ENCODE measurements around the gene ATP11B. TPM values are rescaled to one million over a fixed set of nuclear protein-coding genes. Genes with fewer than 3 reads are reported as not detected.

Gene ATP11B
- total and polyA plus RNA-seq, 9 of the 15 experiments (the other 6 are each of a cell fraction or from before 2014, with no cell fraction given): 11.9 to 68.7 (median 41.8) TPM

- TF ChIP-seq, protein P1, sequence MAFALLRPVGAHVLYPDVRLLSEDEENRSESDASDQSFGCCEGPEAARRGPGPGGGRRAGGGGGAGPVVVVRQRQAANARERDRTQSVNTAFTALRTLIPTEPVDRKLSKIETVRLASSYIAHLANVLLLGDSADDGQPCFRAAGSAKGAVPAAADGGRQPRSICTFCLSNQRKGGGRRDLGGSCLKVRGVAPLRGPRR (CRISPR knock-in tag; IDR thresholded peaks at IDR 0.05): no peak
- TF ChIP-seq ATF1 (CRISPR knock-in tag; IDR thresholded peaks at IDR 0.05) (no peak), ATF1 (tag; IDR thresholded peaks at IDR 0.05) (no peak), AFF1 (IDR thresholded peaks at IDR 0.05; ENCODE audit: low read depth in 1 of 2, partially characterized antibody in 2 of 2) (no peak)
These were observed 166.4 kb downstream of the ATP11B start (continued) for GRCh38 chr3:182959474-182960350.

DNA sequence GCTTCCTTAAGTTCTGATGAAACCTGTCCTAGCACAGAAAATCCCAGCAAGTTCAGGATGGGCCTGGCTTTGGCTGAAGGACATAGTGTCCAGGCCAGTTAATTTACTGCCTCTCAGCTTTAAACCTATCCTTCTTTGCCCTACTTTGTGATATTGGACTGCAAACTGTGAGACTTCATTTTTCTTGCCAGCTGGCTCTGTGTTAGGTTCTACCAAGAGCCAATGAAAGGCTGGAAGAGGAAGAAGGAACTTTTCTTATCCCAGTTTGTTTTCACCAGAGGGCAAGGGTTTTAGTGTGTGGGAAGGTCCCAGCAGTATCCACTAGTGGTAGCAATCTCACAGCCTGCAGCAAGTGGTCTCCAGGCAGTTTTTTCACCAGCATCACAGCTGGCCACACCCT is 168.9 kb downstream of the ATP11B start:
- CTCF ChIA-PET (ENCODE audit: low intra/inter-chr PET ratio): no interaction called here
- H3K9me3 ChIP-seq (replicated peaks; ENCODE audit: control insufficient read depth, insufficient read depth, low read depth, low read length): no peaks in the 10 kb centered on the region
- intact Hi-C loops (cut with micrococcal nuclease) (no loop called here), in situ Hi-C loops (cut with MboI) (no loop called here)
- 0 out of 2 replicates have a peak, but pooled peaks cover 3% of the 10 kb centered on the region for H4K20me1 ChIP-seq (replicated peaks; ENCODE audit: control insufficient read depth, insufficient read depth, low read length)
- H3K79me2 ChIP-seq (ENCODE audit: control insufficient read depth, insufficient read depth, low read length): peaks cover 50% of the 10 kb centered on the region
- no peaks in the 10 kb centered on the region for H3K9me1 ChIP-seq (ENCODE audit: control insufficient read depth, insufficient read depth, low read length)
- H3K4me2 ChIP-seq (ENCODE audit: insufficient read depth, low read length): no peak overlapping the region
- BruUV-seq (replicated peaks): no TSS peak
- peaks cover 61% of the 10 kb centered on the region for H3K36me3 ChIP-seq (ENCODE audit: control insufficient read depth, insufficient read depth, low read length)
- FAIRE-seq (no peak), ATAC-seq (peak; percentile 71), DNase-seq (ENCODE audit: extremely low read depth in 1 of 4, low spot score in 3 of 4) (no peak)
- no peak overlapping the region for H3K4me3 ChIP-seq
- no peak overlapping the region for H2AFZ ChIP-seq (ENCODE audit: low read depth, low read length)
- peaks cover 6 to 12% of the 10 kb centered on the region in 2 experiments; a peak in 3 of 5 replicates for H3K4me1 ChIP-seq (replicated peaks in 1 of 2; ENCODE audit: control insufficient read depth in 2 of 2, insufficient read depth in 2 of 2, low read length in 2 of 2)
- H3K9ac ChIP-seq (ENCODE audit: insufficient read depth in 1 of 2, low read depth in 2 of 2, low read length in 2 of 2): no peak overlapping the region; a peak in 1 of 4 replicates
- no peaks in the 10 kb centered on the region for H3K27me3 ChIP-seq (ENCODE audit: control insufficient read depth in 2 of 2, insufficient read depth in 2 of 2, low read length in 2 of 2)
- peak overlapping the region; percentile 19; the same call in 1 of the 3 replicates for H3K27ac ChIP-seq (ENCODE audit: extremely low read depth, low read depth, low read length)
- POLR2A ChIA-PET: interaction anchor here (0.6 to 2.3 kb wide), 6 partner anchors 9 to 318 kb away, joined by 3 to 11 read pairs (median 4); no protein-coding TSS in a partner anchor
- TF ChIP-seq NONO (IDR thresholded peaks at IDR 0.05; ENCODE audit: low read depth in 2 of 2, low read length in 1 of 2) (no peak), TRIM28 (IDR thresholded peaks at IDR 0.05) (no peak), MYNN (IDR thresholded peaks at IDR 0.05) (no peak), MYNN (CRISPR knock-in tag; IDR thresholded peaks at IDR 0.05) (no peak), ELK1 (CRISPR knock-in tag; IDR thresholded peaks at IDR 0.05) (no peak)
- TF ChIP-seq, protein P2, sequence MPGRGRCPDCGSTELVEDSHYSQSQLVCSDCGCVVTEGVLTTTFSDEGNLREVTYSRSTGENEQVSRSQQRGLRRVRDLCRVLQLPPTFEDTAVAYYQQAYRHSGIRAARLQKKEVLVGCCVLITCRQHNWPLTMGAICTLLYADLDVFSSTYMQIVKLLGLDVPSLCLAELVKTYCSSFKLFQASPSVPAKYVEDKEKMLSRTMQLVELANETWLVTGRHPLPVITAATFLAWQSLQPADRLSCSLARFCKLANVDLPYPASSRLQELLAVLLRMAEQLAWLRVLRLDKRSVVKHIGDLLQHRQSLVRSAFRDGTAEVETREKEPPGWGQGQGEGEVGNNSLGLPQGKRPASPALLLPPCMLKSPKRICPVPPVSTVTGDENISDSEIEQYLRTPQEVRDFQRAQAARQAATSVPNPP (IDR thresholded peaks at IDR 0.05; ENCODE audit: borderline replicate concordance, insufficient read depth, insufficient read length): no peak
